Embryonic facial prominence (tissue), 1 donor: Measurements from ENCODE around the gene LDLRAP1.

Experiments used
- DNase-seq: peaks from one replicate; pipeline ENCODE4 v3.0.0-alpha.2; 2016; ENCODE audit errors: extremely low spot score

The LDLRAP1 gene

DNA sequence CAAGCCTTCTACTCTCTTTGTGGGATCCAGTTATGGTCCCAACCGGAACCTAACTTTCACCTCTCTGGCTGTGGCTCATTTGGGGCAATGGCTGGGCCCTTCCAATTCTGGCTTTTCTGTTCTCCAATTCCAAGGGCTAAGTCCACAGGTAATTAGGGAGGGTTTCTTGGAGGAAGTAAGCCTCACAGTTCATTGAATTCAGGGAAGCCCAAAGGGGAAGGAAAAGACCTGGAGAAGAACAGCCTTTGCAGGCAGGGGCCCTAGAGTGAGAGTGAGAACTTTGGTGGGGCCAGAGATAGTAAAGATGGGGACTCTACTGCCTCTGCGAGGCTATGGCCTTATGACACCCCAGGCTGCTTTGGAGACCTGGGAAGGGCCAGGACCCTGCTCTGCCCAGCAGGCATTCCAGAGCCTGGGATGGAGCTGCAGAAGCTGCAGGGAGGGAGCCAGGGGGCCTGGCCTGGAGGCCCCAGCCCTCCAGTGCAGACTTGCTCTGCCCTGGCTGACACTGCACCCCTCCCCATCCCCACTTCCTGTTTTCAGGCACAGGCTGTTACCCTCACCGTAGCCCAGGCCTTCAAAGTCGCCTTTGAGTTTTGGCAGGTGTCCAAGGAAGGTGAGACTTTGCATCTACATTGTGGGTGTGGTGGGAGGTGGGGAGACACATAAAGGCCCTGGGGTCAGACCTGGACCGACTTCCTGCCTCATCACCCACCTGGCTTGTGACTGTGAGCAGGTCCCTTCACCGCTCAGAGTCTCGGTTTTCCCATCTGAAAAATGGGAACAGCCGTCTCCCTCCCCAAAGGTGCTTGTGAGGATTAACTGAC, 18.9 kb downstream of the LDLRAP1 start:
- no peak for DNase-seq

DNA sequence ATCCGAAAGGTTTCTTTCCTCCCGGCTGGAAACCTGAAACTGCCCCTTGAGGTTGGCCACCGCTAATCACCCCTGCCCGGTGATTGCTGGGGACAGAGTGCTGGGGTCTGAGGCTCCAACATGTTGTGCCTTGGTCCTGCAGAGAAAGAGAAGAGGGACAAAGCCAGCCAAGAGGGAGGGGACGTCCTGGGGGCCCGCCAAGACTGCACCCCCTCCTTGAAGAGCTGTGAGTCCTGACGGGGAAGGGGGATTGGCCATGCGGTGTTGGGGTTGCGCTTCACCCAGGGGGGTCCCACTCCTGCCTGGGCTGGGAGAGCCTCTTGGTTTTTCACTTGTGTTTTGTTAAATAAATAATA, 19.5 kb downstream of the LDLRAP1 start:
- no peak for DNase-seq

DNA sequence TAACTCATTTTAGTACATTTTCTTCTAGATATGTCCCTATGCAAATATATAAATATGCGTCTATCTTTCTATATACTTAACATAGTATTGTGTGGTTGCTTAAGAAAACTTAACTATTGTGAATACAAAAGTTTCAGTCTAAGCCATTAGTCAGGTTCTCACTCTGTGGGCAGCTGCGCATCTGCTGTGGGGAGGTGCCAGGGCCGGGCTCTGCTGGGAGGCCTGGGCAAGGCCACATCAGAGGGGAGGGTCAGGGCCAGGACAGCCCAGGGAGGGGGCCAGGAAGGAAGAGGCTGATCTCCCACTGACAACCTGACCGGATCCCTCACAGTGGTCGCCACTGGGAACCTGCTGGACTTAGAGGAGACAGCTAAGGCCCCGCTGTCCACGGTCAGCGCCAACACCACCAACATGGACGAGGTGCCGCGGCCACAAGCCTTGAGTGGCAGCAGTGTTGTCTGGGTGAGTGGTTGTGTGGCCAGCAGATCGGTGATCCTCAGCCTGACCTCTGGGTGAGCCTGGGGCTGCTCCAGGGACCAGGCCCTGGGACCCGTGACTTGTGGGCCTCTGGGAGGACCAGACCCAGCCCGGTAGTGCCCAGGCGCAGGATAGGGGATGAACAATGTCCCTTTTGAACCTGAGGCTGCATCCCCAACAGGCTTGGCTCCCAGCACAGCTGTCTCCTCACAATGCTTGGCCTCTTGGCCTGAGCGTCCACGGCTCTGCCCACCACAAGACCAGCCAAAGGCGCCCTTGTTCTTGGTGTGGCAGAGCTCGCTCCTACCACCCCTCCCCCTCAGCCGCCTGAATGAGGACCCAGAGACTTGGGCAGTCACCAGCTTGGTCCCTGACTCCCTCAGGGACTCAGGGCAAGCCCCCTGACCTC, 20.2 kb downstream of the LDLRAP1 start:
- DNase-seq, result no peak

DNA sequence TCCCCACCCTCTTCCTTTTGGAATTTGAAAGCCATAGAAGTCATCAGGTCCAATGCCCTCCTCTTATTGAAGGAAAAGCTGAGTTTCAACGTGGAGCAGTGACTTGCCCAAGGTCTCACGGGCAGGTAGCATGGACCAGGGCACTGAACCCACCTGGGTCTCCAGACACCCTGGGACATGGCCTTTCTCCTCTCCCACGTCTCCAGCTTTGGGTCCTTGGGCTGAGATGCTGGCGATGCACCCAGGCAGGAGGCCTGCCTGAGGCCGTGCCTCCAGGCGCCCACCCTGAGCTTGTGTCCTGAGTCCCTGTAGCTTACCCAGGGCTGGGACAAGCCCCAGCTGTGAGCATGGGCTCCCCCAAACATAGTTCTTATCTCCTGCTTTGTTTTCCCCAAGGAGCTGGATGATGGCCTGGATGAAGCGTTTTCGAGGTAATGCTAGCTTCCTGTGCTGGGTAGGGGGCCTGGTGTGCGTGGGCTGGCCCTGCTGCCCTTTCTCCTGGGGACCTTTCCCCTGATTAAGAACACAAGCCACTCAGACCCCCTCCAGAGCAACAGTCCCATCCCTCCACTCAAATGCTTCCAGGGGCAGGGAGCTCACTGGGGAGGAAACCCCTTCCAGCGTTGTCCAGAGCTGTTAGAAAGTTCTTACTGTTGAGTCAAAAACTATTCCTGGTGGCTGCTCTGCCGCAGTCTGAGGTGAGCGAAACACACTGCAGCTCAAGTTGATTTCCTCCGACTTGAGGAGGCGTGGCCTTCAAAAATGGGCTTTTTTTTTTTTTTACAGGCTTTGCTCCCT, 21.6 kb downstream of the LDLRAP1 start:
- DNase-seq, result no peak

DNA sequence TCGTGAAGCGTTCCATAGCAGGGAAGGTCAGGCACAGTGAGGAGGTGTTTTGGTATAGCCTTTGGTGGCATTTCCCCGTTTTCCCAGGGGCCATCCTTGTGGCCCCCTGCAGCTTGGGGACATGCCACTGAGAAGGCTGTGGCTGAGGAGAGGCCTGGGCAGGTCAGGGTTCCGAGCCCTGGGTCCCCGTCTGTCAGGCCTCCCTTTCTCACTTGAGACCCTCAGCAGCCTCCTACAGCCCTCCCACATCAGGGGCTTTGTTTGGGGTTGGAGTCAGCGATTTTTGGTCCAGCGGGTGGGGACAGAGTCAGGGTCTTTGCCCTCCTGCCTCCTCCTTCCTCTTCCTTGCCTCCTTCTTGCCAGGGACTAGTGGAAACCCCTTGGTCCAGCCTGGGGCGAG, 22.2 kb downstream of the LDLRAP1 start:
- DNase-seq, result no peak

DNA sequence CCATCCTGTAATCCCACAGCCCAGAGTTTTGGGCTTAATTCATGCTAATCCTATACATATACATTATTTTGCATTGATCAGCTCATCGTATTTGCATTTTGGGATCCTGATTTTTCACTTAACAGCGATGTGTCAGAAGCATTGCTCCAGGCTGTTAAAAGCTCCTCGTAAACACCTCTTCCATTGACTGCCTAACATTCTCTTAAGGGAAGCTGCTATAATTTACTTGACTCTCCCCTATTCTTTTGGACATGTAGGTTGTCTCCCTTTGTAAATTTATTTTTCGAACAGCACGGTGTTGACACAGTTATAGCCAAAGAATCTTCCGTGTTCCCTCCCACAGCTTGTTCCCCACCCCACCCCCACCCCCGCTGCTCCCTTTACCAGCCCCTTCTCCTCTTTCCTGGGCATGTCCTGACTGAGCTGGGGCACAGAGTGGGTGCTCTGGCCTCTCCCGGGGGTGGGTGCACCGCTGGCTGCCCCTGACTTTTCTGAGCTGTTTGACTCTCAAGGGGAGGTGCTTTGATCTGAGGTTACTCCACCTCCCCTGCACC, 22.8 kb downstream of the LDLRAP1 start:
- no peak for DNase-seq

DNA sequence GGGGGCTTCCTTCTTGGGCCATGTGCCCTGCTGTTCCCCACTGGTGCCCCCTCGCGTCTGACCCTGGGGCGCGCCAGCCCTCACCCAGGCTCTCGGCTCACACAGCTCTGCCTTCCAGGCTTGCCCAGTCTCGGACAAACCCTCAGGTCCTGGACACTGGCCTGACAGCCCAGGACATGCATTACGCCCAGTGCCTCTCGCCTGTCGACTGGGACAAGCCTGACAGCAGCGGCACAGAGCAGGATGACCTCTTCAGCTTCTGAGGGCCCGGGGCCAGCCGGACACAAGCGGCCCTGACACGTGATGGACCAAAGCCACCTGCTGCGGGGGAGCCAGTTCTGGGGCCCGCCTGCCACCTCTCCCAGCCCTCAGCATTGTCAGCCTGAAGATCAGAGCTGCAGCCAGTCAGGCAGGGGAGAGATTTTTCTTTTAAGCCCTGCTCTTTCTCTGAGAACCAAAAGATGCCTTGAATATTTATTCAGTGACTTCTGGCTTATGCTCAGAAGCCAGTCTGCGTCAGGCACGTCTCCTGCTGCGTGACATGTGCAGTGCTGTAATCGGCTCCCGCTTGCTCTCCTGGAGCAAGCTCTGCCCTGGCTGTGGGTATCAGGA, 23.4 kb downstream of the LDLRAP1 start:
- DNase-seq, result no peak

DNA sequence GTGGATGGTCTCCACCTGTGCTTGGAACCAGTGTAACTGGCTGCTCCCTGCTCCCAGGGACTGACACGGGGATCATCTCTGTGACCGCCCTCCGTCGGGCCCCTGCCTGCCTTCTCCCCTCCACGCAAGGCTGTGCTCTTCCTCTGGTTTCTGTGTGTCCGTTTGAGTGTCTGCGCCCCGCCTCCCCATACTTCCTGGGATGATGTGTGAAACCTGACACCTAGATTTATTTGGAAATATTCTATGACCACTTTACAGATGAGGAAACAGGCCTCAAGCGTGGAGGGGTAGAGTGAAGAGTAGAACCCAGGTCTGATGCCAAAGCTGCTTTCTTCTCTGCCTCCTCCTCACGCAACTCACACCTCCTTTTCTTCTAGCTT, 24.3 kb downstream of the LDLRAP1 start:
- no peak for DNase-seq

DNA sequence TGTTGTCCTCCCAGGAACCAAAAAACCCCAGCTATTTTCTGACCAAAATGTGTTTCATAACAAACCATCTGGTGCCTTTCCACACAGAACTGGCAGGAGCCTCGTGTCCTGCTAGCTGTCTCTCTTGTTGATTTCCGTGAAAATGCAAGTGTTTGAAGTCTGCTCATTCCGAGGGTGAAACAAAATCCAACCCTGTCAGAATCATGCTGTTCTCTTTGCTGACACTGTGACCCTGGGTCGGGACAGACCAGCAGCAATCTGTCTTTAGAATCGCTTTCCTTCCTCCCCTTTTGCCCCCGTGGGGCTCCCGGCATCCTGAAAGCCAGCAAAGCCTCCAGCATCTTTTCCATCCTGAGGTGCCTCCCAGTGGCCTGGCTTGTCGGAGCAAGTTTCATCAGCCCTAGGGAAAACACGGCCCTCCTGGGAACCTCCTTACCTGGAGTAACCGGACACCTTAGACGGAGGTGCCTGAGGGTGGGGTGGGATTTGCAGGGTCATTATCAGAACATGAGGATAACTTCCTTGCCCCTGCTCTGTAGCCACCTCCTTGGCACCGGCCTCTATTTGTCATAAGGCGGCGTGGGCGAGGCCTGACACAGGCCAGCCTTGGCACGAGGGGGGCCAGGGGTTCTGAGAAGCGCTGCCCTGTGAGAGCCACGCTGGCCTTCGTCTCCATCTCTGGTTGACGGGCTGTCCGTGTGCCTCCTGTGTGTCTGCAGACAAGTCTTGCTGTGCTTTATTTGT, 24.9 kb downstream of the LDLRAP1 start:
- DNase-seq, result no peak

DNA sequence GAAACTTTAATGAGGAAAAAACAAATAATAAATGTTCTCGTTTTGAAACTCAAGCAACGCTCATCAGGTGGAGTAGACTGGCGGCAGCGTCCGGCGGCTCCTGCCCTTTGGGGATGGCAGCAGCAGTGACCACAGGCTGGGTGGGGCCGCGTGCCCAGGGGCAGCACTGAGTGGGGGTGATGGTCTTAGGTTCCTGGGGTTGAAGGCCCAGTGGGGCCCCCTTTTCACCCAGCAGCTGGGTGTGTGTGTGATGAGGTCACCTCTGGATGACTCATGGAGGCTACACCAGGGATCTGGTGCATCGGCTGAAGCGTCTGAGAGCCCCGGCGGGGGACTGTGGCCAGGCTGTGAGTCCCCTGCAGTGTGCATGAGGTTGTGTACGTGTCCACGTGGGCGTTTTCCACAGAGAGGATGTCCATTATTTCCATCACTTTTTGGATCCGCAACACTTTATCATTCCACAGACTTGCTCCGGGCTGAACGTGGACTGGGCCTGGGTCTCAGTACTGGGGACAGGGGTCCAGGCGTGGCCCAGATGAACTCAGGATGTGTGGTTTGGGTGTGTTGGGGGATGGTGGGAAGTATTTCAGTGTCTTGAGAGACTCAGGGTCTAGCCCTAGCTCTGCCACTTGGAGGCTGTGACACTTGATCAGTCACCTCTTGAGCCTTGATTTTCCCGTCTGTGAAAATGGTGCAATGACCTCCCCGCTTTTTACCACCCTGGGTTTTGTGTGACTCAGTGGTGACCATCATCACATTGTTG, 25.6 kb downstream of the LDLRAP1 start:
- no peak for DNase-seq

DNA sequence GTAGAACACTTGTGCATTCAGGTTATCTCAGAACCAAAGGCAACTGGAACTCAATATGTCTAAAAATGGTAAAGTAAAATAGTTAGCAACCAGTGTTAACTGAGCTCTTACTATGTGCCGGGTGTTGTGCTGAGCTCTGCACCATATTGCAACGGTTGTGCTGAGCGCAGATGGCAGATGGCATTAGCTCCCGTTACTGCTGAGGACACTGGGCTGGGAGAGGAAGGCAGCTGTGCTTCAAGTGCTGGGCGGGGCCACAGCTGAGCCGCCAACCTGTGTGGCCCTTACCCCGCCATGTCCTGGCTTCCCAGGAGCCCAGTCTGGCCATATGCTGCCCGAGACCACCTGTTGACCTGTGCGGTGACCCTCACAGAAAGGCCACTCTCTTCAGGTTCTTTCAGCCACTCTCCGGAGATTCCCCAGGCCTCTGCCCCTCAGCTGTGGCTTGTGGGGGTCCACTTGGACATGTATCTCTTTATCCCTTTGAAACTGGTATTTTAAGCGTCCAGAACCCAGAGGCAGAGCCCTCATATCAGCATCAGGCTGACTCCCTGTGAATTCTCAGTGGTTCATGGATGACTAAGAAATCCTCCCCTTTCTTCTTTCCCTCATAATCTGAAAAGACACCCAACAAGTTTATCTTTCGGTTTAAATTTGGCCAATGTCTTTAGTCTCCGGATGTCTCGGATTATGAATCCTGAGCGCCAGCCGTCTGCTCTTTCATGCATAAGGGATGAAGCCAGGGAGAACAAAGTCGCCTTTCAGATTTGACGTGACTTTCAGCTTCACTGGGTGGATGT, 26.4 kb downstream of the LDLRAP1 start:
- no peak for DNase-seq

DNA sequence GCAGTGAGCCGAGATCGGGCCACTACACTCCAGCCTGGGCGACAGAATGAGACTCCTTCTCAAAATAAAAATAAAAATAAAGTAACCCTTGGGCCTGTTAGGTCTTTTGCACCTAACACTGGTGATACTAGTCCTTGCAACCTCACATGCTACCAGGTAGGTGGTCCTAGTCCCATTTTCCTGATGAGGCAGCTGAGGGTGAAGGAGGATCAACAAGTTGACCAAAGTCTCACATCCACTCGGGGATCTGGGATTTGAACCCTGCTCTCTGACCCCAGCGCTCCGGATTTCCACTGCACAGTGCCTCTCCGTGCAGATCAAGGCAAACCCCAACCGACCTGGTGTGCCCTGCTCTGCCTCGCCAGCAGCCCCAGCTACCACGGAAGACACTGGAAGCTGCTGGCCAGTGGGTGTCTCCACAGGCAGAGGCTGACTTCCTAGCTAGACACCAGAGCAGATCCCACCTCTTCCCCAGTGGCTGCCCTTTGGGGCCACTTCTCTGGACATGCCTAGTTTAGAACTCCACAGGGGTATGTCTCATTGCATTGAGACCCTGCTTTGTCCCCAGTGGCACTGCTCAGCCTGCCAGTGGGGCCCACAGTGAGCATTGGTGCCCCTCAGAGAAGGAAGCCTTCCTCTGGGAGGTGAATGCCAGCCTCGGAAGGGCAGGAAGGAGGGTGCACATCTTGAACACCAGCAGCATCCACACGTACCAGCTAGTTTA, 27.6 kb downstream of the LDLRAP1 start:
- DNase-seq, result no peak

DNA sequence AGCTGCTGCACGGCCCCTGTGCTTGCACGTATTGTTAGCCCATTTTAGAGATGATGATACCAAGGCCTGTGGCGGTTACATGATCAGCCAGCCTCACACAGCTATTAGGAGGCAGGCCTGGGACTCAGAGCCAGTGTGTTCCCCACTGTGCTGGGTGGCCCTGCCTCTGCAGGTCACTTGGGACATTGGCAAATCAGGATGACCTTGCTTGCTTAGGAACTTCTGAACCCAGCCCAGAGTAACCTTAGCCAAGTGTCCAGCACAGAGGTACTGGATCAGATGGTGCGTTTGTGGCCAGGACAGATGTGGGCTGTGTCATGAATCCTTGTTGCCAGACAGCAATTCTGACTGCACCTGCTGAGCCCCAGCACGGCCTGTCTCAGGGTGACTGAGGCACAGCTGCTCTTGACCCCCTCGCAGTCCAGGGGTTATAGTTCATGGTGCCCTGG, 28.1 kb downstream of the LDLRAP1 start:
- no peak for DNase-seq

DNA sequence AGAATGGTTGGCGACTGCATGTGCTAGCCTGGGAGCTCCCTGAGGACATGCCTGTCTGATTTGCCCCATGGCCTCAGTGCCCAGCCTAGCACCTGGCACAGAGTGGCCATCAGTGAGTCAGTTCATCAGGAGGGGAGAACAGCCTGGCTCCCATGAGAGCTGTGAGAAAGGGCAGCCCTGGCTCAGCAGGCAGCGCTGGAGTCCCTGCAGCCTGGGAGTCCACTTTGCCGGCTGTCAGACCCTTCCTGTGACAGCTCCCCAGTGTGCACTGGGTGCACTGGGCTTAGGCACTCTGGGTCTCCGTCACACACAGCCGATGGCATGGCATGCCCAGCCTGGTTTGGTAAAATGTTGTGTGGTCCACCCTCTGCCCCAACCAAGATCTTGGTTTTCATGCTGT, 28.7 kb downstream of the LDLRAP1 start:
- no peak for DNase-seq

DNA sequence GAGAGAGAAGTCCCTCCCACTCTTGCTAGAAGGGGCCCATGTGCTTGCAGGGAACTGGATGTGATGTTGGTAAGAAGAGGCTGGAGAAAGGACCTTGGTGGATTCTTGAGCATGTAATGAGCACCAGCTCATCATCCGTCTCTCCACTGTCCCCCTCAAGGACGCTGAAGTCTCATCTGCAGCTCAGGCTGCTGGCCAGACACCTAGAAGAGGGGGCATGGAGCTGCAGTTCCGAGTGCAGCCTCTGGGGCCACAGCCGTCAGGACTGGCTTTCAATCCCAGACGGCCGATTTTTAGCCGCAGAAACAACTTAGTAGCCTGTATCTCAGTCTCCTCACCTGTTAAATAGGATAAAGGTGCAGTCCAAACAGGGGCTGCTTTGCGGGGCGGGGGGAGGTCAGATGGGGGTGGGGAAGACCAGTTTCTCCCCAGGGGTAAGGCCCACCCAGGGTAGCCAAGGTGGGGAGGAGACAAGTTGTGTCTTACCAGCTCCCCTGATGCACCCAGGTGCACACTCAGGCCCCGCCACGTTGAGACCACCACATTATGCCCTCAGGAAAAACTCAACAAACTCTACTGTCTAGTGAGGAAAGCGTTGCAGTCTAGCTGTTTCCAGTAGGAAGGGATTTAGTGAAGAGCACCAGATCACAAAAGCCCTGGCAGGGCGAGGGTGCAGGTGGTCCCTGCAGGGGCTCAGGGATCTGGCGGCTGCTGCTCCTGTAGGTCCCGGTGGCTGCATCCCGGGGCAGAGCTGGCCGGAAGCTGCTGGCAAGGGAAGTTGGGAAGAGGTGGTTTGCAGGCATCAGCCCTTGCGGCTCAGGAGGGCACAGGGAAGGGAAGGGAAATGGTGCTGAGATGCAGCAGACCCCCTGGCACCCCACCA, 29.5 kb downstream of the LDLRAP1 start:
- DNase-seq, result no peak

DNA sequence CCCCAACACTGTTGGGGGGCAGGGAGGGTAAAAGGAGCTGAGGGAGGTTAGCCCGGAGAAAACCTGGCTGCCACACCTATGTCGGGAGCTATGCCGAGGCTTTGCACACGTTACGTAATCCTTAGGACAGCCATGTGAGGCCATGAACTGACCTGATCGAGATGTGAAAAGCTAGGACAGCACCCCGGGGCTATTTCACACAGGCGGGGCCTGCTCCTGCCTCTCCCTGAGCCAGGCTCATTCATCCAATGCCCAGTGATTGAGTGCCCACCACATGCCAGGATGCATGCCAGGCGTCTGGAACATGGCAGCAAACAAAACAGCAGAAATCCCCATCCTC, 30.2 kb downstream of the LDLRAP1 start:
- DNase-seq, result no peak

DNA sequence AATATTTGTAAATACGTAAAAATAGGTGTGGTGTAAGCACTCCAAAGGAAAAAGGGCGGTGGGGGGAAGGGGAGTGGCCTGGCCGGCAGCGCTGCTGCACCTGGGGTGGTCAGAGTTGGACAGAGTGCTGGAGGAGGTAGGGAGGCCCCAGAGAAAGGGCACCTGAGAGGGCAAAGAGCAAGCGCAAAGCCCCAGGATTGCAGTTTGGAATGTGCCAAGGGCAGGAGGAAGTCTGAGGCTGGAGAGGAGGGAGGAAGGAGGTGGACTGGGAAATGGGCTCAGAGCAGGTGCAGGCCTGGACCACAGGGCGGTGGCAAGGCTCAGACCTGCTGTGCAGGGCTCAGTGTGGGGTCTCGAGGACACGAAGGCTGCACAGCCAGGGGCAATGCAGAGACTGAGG, 30.6 kb downstream of the LDLRAP1 start:
- no peak for DNase-seq

DNA sequence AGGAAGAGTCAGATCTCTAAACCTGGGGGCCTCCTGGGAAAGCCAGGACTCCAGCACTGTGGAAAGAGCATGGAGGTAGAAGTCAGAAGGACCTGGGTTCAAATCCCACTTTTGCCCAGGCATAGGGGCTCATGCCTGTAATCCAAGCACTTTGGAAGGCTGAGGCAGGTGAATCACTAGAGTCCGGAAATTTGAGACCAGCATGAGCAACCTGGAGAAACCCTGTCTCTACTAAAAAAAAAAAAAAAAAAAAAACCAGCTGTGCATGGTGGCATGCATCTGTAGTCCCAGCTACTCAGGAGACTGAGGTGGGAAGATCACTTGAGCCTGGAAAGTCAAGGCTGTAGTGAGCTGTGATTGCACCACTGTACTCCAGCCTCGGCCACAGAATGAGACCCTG, 31.8 kb downstream of the LDLRAP1 start:
- no peak for DNase-seq
